Hematopoietic multipotent progenitor cell treated with erythropoietin and hydrocortisone succinate and interleukin-3 and kit ligand, for 17 days (in vitro differentiated cells): Measurements from ENCODE around the gene DLL4.

Experiments
- DNase-seq: peaks from one replicate; pipeline ENCODE4 v3.0.0-alpha.2; 2015; ENCODE audit warnings: low spot score

Gene DLL4

DNA sequence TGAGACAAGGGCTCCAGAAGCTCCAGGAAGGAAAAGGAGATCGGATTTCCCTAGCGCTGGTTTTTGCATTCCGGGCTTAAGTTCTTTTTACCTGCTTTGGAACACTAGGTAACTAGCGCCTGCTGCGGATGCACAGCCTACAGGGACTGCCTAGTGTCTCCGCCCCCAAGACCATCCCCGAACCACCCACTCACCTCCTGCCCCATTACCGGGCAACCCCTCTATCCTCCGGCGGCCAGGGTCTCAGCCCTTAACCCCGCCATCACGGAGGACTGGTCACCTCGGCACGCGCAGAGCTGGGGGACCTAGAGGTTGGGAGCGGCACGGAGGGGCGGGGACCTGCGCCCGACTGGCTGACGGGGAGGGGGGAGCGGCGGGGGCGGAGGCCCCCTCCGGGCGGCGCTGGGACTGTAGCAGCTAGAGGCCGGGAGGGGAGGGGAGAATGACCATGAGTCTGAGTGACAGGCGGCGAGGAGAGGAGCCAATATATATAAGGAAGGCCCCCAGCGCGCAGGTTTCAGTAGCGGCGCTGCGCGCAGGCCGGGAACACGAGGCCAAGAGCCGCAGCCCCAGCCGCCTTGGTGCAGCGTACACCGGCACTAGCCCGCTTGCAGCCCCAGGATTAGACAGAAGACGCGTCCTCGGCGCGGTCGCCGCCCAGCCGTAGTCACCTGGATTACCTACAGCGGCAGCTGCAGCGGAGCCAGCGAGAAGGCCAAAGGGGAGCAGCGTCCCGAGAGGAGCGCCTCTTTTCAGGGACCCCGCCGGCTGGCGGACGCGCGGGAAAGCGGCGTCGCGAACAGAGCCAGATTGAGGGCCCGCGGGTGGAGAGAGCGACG lies at the start of gene DLL4:
TSS of gene DLL4 (plus strand) at position 520 of the 839 bp plus-strand sequence. CDS start 329 bp downstream, outside the sequence.
- DNase-seq: no peak

DNA sequence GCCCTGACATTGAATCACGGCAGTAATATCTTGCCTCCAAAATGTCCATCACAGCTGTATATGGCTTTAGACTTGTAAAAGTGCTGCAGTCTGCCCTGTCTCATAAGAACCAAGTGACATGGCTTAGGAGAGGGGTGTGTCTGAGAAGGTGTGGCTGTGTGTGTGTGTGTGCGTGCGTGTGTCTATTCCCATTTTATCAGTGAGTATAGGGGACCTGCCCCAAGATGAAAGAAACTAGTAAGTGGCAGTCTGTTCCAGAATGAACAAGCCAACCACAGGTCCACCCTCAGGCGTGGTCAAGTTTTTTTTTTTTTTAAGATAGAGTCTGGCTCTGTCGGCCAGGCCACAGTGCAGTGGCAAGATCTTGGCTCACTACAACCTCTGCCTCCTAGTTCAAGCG lies 49.5 kb upstream of the DLL4 start:
- peak; percentile 43 for DNase-seq

DNA sequence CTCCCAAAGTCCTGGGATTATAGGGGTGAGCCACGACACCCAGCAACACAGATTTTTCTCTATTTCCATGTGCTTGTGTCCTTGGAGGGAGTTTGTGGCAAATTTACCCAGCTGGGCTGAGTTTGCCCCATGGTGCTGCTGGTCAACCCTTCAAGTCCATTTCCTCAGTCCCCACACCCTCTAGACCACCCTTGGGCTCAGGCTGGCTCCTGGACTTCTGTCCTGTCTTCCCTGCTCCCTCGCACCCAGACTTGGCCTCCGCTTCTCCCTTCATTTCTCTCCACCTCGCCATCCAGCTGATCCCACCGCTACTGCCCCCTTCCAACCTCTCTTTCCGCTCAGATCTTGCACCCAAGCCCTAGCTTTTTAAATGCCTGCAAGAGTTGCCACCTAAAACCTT lies 47.8 kb upstream of the DLL4 start:
- no peak for DNase-seq

DNA sequence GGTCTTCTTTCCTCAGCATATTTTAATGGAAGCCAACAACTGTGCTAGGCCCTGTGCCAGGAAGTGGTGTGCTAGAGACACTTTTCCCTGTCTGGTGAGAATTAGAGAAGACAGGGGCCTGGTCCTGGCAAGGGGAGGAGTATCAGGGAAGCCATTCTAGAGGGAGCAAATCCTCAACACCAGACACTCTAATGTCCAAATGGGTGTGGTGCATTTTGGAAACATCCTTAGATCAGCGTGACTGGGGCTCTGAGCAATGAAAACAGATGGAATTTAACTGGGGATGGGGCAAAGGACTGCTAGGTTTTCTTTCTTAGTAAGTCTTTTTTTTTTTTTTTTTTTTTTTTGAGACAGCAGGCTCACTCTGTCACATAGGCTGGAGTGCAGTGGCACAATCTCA lies 42.6 kb upstream of the DLL4 start:
- no peak for DNase-seq

DNA sequence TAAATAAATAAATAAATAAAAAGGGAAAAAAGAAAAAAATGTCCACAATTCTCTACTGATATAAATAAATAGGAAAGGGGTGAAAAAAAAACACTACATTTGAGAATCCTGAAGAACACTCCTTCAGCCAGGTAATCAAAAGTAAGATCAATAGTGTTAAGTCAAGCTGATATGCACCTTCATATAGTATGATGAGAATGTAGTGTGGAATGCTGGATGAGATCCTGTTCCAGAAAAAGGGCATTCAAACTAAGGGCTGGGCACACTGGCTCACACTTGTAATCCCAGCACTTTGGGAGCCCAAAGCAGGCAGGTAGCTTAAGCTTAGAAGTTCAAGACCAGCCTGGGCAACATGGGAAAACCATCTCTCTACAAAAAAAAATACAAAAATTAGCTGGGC lies 40.0 kb upstream of the DLL4 start:
- no peak for DNase-seq

DNA sequence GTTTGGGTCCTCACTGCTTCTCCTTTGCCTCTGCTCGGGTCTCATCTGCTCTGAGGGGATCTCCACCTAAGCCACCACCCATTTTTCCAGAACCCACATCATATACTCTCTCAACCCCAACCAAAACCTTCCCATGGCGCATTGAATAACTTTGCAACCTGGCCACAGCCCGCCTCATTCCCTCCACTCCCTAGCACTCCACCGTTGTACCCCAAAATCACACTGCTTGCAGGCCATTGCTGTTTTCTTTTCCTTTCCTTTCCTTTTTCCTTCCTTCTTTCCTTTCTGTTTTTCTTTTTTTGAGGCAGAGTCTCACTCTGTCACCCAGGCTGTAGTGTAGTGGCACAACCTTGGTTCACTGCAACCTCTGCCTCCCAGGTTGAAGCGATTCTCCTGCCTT lies 38.0 kb upstream of the DLL4 start:
- no peak for DNase-seq

DNA sequence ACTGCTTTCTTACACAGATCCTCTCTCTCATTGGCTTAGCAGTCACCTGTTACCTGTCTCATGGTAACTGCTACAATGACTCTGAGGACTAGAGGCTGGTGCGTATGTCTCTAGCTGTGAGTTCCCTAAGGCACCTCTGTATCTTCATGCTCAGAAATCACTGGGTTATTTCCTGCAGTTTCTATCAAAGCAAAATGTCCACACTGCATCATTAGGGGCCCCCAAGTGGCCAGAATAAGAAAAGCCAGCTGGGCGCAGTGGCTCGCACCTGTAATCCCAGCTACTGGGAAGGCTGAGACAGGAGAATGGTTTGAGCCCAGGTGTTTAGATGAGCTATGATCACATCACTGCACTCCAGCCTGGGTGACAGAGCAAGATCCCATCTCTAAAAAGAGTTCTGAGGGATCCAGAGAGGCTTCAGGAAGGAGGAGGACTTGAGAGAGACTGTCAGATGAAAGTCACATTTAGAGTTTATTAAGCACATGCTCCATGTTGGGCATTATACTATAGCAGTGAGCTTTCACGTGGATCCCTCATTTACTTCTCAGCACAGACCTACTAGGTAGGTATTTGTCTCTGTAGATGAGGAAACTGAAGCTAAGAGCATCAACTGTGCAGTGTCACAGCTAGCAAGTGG lies 37.2 kb upstream of the DLL4 start:
- peak; percentile 43 for DNase-seq

DNA sequence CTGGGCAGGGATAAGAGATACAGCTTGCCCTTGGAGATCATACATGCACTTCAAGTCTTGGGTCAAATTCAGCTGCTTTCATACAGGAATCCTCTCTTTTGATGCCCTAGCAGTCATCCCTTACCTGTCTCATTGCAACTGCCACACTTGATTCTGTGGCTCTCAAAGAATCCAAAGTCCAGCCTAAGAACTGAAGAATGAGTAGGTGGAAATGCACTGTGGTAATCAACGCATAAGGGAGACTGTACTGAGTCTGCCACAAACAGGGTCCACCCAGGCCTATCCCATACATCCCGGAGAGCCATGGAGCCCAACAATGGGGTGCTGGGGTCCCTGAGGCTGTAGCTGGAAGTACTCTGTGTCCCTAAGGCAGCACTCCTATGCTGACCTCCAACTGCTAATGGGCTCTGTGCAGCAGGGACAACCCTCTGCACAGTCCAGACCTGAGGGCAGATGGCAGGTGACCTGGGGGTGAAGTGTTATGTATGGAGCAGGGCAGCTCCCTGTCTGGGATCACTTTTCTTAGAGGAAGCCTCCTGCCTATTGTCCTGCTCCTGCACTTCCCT lies 36.6 kb upstream of the DLL4 start:
- DNase-seq: no peak

DNA sequence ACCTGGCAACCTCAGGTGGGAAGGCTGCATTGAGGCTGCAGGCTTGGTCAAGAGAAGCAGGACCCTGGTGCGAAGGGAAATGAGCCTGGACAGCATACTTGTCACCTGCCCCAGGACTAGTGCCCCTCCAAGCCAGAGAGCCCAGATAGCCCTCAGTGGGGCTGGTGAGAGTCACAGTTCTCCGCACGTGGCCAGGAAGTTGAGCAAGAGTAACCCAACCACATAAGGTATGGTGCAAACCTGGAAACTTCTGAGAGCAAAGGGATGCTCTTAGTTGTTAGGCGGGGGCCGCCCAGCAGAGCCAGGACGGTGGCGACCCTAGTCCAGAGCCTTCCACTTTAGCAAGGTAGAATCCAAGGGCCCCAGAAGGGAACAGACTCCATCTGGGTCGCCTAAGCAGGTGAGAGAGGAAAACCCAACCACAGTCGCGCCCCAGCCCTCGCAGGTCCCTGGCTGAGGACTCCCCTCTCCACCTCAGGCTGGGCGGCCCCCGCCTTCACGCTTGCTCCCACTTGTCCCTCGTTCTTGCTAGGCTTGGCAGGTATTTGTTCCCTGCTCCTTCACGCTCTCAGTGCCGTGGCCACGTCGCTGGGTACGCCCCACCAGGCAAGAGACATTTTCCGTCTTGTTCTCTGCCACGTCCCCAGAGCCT lies 36.0 kb upstream of the DLL4 start:
- DNase-seq: no peak

DNA sequence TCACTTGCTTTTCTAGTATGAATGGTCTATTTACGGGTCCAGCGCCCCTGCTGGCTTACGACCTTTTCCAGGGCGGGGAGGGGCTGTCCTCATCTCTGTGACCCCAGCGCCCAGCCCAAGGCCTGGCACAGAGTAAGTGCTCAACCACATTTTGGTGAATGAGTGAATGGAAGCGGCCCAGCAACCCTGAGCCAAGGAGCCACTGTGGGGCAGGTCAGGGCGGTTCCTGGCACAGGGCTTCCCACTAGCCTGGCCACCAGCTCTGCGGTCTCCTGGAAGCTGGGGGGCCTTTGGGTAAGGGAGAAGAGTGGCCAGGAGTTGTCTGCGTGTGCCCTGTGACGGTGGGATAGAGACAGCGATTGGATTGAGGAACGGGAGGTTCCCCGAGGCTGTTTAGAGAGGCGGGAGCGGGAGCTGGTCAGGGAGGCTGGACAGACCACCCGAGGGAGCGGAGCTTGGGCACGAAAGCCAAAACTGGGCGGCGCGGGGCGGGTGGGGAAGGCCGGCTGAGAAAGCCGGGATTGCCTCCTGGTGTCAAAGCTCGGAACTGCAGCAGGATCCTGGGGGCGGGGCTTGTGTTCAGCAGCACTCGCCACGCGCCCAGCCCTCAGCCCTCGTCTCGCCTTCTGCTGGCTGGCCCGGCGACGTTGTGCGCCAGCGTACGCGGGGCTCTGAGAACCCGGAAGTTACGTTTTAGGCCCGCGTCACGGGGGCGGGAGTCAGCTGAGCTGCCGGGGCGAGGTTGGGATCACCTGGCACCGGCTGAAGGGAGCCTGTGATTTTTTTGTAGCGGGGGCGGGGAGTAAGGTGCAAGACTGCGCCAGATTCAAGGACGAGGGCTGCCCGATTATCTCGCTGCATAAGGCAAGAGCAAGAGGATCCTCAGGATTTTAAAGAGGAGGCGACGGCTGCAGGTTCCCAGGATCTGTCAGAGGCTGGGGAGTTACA lies 35.1 kb upstream of the DLL4 start, which contains the start of gene VPS18:
TSS of gene VPS18 (plus strand) at position 718 of the 948 bp plus-strand sequence. CDS start 319 bp downstream, outside the sequence.
- peak; percentile 97 for DNase-seq

DNA sequence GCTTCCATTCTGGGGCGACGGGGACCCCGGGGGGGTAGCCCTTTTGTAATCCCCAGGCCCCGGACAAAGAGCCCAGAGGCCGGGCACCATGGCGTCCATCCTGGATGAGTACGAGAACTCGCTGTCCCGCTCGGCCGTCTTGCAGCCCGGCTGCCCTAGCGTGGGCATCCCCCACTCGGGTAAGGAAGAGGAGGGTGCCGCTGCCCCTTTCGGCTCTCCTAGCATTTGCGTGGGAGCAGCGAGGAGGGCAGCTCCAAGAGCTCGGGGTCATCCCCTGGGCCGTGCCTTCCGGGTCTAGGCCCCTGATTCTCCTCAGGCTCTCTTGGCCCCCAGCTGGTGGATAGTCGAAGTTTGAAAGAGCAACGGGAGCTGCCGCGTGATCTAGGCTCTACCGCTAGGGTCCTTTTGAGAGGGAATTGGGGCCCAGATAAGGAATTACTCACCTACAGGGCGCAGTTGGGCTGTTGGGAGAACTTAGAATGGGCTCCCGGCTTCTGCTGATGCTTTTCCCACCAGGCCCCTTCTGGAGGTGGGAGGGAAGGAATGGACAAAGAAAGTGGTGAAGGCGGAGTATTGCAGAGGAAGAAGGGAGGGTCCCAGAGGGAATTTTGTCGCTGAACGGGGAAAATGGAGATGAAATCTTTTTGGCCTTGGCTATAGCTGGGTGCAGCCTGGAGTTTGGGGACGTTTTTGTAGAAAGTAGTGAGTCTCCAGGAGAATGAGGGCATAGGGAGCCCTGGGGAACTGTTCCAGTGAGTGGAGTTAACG lies 34.3 kb upstream of the DLL4 start:
- DNase-seq: peak; percentile 55

DNA sequence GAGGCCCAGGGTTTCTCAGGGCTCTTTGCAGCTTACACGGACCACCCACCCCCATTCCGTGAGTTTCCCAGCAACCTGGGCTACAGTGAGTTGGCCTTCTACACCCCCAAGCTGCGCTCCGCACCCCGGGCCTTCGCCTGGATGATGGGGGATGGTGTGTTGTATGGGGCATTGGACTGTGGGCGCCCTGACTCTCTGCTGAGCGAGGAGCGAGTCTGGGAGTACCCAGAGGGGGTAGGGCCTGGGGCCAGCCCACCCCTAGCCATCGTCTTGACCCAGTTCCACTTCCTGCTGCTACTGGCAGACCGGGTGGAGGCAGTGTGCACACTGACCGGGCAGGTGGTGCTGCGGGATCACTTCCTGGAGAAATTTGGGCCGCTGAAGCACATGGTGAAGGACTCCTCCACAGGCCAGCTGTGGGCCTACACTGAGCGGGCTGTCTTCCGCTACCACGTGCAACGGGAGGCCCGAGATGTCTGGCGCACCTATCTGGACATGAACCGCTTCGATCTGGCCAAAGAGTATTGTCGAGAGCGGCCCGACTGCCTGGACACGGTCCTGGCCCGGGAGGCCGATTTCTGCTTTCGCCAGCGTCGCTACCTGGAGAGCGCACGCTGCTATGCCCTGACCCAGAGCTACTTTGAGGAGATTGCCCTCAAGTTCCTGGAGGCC lies 29.5 kb upstream of the DLL4 start:
- no peak for DNase-seq

DNA sequence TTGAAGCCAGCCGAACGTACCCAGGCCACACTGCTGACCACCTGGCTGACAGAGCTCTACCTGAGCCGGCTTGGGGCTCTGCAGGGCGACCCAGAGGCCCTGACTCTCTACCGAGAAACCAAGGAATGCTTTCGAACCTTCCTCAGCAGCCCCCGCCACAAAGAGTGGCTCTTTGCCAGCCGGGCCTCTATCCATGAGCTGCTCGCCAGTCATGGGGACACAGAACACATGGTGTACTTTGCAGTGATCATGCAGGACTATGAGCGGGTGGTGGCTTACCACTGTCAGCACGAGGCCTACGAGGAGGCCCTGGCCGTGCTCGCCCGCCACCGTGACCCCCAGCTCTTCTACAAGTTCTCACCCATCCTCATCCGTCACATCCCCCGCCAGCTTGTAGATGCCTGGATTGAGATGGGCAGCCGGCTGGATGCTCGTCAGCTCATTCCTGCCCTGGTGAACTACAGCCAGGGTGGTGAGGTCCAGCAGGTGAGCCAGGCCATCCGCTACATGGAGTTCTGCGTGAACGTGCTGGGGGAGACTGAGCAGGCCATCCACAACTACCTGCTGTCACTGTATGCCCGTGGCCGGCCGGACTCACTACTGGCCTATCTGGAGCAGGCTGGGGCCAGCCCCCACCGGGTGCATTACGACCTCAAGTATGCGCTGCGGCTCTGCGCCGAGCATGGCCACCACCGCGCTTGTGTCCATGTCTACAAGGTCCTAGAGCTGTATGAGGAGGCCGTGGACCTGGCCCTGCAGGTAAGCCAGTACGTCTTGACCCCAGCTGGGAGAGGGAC lies 28.7 kb upstream of the DLL4 start:
- no peak for DNase-seq

DNA sequence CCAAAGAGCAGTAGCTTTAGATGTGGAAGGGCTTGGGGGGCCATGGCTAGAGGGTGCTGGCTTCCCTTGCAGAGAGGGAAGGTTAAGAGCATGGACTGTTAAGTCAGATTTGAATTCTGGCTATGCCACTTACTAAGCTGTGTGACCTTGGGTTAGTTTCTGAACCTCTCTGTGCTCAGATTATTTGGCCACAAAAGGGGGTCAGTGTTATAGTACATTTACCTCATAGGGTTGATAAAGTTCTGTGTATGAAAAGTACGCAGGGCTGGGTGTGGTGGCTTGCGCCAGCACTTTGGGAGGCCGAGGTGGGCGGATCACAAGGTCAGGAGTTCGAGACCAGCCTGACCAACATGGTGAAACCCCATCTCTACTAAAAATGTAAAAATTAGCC lies 28.1 kb upstream of the DLL4 start:
- DNase-seq: no peak

DNA sequence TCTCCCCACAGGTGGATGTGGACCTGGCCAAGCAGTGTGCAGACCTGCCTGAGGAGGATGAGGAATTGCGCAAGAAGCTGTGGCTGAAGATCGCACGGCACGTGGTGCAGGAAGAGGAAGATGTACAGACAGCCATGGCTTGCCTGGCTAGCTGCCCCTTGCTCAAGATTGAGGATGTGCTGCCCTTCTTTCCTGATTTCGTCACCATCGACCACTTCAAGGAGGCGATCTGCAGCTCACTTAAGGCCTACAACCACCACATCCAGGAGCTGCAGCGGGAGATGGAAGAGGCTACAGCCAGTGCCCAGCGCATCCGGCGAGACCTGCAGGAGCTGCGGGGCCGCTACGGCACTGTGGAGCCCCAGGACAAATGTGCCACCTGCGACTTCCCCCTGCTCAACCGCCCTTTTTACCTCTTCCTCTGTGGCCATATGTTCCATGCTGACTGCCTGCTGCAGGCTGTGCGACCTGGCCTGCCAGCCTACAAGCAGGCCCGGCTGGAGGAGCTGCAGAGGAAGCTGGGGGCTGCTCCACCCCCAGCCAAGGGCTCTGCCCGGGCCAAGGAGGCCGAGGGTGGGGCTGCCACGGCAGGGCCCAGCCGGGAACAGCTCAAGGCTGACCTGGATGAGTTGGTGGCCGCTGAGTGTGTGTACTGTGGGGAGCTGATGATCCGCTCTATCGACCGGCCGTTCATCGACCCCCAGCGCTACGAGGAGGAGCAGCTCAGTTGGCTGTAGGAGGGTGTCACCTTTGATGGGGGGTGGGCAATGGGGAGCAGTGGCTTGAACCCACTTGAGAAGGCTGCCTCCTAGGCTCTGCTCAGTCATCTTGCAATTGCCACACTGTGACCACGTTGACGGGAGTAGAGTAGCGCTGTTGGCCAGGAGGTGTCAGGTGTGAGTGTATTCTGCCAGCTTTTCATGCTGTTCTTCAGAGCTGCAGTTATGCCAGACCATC lies 26.3 kb upstream of the DLL4 start:
- DNase-seq: no peak

DNA sequence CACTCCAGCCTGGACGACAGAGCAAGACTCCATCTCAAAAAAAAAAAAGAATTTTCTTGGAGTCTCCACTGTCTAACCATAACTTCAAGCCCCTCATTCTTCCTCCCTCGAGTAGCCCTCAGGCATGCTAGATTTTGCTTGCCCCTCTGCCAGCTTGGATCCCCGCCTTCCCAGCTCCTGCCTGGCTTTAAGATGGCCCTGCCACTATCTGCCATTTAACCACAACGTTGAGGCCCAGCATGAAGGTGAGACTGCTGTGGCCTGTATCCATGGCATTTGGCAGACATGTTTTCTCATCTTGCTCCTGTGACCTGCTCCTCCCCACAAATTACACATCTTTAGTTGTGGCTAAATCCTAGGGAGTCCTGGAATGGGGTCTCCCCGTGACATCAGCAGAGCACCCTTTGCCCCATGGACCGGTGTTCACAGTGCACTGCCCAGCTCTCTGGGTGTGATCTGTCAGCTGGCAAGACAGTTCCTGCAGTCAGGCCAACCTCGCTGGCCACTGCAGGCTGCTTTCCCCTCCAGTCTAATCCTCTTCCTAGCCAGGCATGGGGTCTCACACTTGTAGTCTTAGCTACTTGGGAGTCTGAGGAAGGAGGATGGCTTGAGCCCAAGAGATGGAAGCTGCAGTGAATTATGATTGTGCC lies 24.5 kb upstream of the DLL4 start:
- no peak for DNase-seq
